Motor neuron (in vitro differentiated cells): ENCODE measurements around the gene RABEPK. TPM values are rescaled to one million over a fixed set of nuclear protein-coding genes. Genes with fewer than 3 reads are reported as not detected.
A peak's percentile ranks its signal among the peaks of the same experiment; 100 is the strongest.
"Not testable (repeated sequence)": the region's sequence is repeated elsewhere in the genome, so short reads cannot be mapped to it uniquely, and the experiment has no call there.

Experiments used
- ATAC-seq, 8 experiments: fragments of 200-7000 bp; cut with Tn5 transposase; replicated peaks in 6 of 8; 2 replicates each; pipeline ENCODE4 v1.8.0; 2021; ENCODE audit warnings: mild to moderate bottlenecking in 8 of 8, moderate library complexity in 8 of 8
- H3K27ac ChIP-seq, 2 donors: fragments of 250-450 bp; sonication (Bioruptor Pico); 2 replicates each; pipeline ENCODE4 v1.9.0; 2021; ENCODE audit warnings: antibody characterized with exemption in 2 of 2, mild to moderate bottlenecking in 2 of 2, moderate library complexity in 1 of 2
- H3K4me1 ChIP-seq, 2 donors: fragments of 250-450 bp; sonication (Bioruptor Pico); replicated peaks in 1 of 2; 2 replicates each; pipeline ENCODE4 v1.6.1; 2021; ENCODE audit warnings: antibody characterized with exemption in 2 of 2, mild to moderate bottlenecking in 2 of 2, moderate library complexity in 1 of 2
- H3K4me3 ChIP-seq, 5 donors: fragments of 250-450 bp; sonication (Bioruptor Pico); 2 replicates each; pipeline ENCODE4 v1.9.0; 2021; ENCODE audit warnings: antibody characterized with exemption in 5 of 5, mild to moderate bottlenecking in 5 of 5, moderate library complexity in 4 of 5
- WGBS, 10 experiments: fragments of 450-650 bp; shearing (Covaris generic); methylation state at CpG; one replicate each; pipeline ENCODE4 v1.0.0; 2022; 5-methylcytosine and 5-hydroxymethylcytosine counted together
- in situ Hi-C, 9 experiments: fragments of 400-800 bp; cut with MboI; loops; one replicate each; pipeline ENCODE4 v1.15.0; 2021; ENCODE audit warnings: low sequenced_read_pairs in 9 of 9, low pct_unique_long_range_greater_than_20kb in 2 of 9; ENCODE audit not compliant: unreplicated experiment in 9 of 9
- total RNA-seq, 8 experiments: library from RNA; unstranded; fragments of 300-600 nt; gene quantifications; 2 replicates each; pipeline versions ENCODE4 v1.2.3 to v1.2.4, GENCODE V29; 2022

RABEPK gene
- total RNA-seq, 8 experiments from 2014 or later, result 17.0 to 32.2 (median 22.1) TPM

GRCh38 chr9:125214186-125214585, 13.8 kb downstream of the RABEPK start:
- in situ Hi-C loops, result no loop called here
- Histone ChIP-seq H3K27ac (no peak overlapping the region), H3K4me3 (no peak overlapping the region), H3K4me1 (no peaks in the 10 kb centered on the region)
- WGBS, 10 experiments, result 63 to 100% (median 86%) methylated on average over 1 to 5 of the region's 5 CpGs
- no peak for ATAC-seq

GRCh38 chr9:125218621-125219020, 18.3 kb downstream of the RABEPK start:
- H3K4me1 ChIP-seq, result no peaks in the 10 kb centered on the region
- no peak overlapping the region for H3K27ac ChIP-seq
- in situ Hi-C loops, result no loop called here
- 89 to 100% (median 100%) methylated on average over 1 to 3 of the region's 3 CpGs; no CpG with 5 or more reads in 1 of the 10 experiments for WGBS, 10 experiments
- ATAC-seq, result no peak
- H3K4me3 ChIP-seq, result no peak overlapping the region

GRCh38 chr9:125224858-125225257, 24.5 kb downstream of the RABEPK start:
- H3K27ac ChIP-seq, in situ Hi-C loops, H3K4me3 ChIP-seq, ATAC-seq, H3K4me1 ChIP-seq: not testable (repeated sequence)

DNA sequence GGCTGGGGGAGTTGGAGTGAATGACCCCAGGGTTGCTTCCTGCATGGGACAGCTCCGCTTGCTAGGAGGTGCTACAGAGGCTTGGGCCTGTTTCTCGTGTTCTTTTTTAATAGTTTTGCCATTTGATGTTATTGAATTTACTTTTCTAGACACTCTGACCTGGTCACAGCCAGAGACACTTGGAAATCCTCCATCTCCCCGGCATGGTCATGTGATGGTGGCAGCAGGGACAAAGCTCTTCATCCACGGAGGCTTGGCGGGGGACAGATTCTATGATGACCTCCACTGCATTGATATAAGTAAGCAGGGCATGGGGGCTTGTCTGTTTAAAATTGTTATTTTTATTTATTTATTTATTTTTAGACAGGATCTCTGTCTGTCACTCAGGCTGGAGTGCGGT, 27.4 kb downstream of the RABEPK start:
- Histone ChIP-seq H3K4me3 (no peak overlapping the region), H3K27ac (no peak overlapping the region), H3K4me1 (no peaks in the 10 kb centered on the region)
- no peak for ATAC-seq
- WGBS, 10 experiments, result 73 to 100% (median 96%) methylated on average over 1 to 4 of the region's 6 CpGs; no CpG with 5 or more reads in 3 of the 10 experiments
- in situ Hi-C loops, result no loop called here

- ATAC-seq, result peak; percentile 23 to 75 (median 64)
- no peak overlapping the region for H3K4me3 ChIP-seq
- no peak overlapping the region for H3K27ac ChIP-seq
- H3K4me1 ChIP-seq, result peaks cover 30 to 35% of the 10 kb centered on the region in 2 donors
- in situ Hi-C loops, result no loop called here
- WGBS, 10 experiments, result 0 to 100% (median 69%) methylated on average over 1 to 3 of the region's 3 CpGs; no CpG with 5 or more reads in 1 of the 10 experiments
Observed at GRCh38 chr9:125233678-125234077, 33.3 kb downstream of the RABEPK start.

DNA sequence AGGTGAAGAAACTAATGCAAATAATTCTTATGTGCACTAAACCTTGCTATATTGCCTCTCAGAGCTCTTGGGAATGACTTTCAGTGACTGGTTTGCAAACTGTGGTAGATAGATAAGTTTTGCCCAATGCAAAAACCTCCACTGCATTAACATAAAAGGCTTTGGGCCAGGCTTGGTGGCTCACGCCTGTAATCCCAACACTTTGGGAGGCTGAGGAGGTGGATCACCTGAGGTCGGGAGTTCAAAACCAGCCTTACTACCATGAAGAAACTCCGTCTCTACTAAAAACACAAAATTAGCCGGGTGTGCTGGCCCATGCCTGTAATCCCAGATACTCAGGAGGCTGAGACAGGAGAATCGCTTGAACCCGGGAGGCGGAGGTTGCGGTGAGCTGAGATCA, 33.8 kb downstream of the RABEPK start:
- H3K27ac ChIP-seq, result not testable (repeated sequence)
- ATAC-seq, result peak in 6 of 8 experiments; percentile 4 to 21 (median 6)
- WGBS, 10 experiments, result 80 to 100% (median 95%) methylated on average over 1 to 6 of the region's 8 CpGs; no CpG with 5 or more reads in 3 of the 10 experiments

DNA sequence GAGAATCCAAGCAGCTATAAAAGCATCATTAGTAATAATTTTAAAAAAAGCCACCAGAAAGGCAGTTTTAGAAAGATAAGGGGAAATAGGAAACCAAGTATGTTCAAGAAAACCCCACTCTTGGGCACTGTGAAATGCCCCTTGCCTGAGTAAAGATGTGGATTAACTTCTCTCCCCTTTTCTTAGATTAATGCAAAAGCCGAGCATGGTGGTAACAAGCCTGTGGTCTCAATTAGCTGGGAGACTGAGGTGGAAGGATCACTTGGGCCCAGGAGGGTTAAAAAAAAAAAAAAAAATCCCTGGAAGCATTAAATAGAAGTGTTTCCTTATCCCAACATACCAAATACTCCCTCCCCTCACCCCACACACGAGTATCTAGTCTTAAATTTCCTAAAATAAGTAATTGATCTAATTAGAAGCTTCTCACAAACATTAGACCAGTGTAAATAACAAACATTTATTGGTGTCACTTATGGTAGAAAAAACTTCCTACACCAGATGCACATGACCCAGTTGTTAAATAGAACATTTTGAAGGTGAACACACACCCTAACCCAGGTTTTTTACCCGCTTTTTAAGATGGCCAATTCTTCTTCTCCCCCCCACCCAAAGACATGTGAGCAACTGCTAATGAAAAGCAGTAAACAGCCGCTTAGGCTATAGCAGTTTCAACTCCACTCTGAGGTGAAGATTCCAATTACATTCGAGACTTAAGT, 35.6 kb downstream of the RABEPK start:
- Histone ChIP-seq H3K4me1 (peaks cover 39 to 47% of the 10 kb centered on the region in 2 donors), H3K27ac (no peak overlapping the region), H3K4me3 (peak overlapping the region in 4 of 5 donors; percentile 4 to 81 (median 69))
- 13 to 94% (median 60%) methylated on average over 1 to 5 of the region's 5 CpGs; no CpG with 5 or more reads in 1 of the 10 experiments for WGBS, 10 experiments
- in situ Hi-C loops, result no loop called here
- ATAC-seq, result no peak

More for the DNA sequence above, 33.8 kb downstream of the RABEPK start:
- in situ Hi-C loops, H3K4me3 ChIP-seq: not testable (repeated sequence)
- H3K4me1 ChIP-seq, result peaks cover 34 to 39% of the 10 kb centered on the region in 2 donors

DNA sequence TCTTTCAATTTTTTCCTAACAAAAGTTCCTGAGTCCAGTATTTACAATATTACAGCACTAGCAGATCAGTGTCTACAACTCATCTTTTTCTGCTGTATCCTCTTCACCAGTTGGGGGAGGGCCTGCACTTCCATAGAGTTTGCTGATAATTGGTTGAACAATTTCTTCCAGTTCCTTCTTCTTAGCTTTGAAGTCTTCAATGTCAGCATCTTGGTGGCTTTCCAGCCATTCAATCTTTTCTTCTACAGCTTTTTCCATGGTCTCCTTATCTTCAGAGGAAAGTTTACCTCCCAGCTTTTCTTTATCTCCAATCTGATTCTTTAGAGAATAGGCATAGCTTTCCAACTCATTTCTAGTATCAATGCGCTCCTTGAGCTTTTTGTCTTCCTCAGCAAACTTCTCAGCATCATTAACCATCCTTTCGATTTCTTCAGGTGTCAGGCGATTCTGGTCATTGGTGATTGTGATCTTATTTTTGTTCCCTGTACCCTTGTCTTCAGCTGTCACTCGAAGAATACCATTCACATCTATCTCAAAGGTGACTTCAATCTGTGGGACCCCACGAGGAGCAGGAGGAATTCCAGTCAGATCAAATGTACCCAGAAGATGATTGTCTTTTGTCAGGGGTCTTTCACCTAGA, 36.3 kb downstream of the RABEPK start:
- H3K4me1 ChIP-seq, result peaks cover 39 to 47% of the 10 kb centered on the region in 2 donors
- H3K27ac ChIP-seq, in situ Hi-C loops, ATAC-seq: not testable (repeated sequence)
- peak overlapping the region in 4 of 5 donors; percentile 4 to 81 (median 69) for H3K4me3 ChIP-seq
- 20 to 100% (median 92%) methylated on average over 1 to 2 of the region's 5 CpGs; no CpG with 5 or more reads in 3 of the 10 experiments for WGBS, 10 experiments

DNA sequence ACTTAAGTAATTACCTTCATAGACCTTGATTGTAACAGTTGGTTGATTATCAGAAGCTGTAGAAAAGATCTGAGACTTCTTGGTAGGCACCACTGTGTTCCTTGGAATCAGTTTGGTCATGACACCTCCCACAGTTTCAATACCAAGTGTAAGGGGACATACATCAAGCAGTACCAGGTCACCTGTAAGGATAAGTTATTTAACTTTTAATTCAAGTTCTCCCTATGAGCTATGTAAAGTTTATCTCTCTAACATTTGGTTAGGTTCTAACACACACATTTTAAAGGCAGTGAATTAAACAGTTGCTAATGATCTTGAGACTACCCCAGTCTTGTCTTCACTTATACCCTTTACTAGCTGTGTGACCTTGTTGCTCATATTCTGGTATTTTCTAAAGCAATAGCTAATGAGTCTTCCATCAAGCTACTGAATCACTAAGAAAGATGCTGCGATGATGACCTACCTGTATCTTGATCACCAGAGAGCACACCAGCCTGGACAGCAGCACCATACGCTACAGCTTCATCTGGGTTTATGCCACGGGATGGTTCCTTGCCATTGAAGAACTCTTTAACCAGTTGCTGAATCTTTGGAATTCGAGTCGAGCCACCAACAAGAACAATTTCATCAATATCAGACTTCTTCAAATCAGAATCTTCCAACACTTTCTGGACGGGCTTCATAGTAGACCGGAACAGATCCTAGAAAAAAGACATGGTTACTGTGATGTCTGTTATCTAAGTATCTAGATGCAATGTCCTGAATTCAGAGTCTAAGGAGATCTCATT, 38.0 kb downstream of the RABEPK start:
- in situ Hi-C loops, result no loop called here
- WGBS, 10 experiments, result 43 to 100% (median 94%) methylated on average over 1 to 7 of the region's 7 CpGs
- Histone ChIP-seq H3K4me3 (peak overlapping the region; percentile 69 to 84 (median 78)), H3K4me1 (peaks cover 39 to 51% of the 10 kb centered on the region in 2 donors), H3K27ac (no peak overlapping the region)
- no peak for ATAC-seq

DNA sequence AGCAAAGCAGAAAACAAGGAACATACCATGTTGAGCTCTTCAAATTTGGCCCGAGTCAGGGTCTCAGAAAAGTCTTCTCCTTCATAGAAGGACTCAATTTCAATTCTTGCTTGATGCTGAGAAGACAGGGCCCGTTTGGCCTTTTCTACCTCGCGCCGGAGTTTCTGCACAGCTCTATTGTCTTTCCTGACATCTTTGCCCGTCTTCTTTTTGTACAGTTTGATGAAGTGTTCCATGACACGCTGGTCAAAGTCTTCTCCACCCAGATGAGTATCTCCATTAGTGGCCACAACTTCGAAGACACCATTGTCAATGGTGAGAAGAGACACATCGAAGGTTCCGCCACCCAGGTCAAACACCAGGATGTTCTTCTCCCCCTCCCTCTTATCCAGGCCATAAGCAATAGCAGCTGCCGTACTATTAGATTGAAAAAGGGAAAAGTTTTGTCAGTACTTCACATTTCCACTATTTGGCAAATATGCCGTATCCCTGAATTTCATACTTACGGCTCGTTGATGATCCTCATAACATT, 38.6 kb downstream of the RABEPK start:
- peaks cover 39 to 51% of the 10 kb centered on the region in 2 donors for H3K4me1 ChIP-seq
- in situ Hi-C loops, result no loop called here
- ATAC-seq, result no peak
- WGBS, 10 experiments, result 32 to 100% (median 92%) methylated on average over 1 to 9 of the region's 14 CpGs; no CpG with 5 or more reads in 1 of the 10 experiments
- no peak overlapping the region for H3K27ac ChIP-seq
- peak overlapping the region; percentile 69 to 84 (median 78) for H3K4me3 ChIP-seq

DNA sequence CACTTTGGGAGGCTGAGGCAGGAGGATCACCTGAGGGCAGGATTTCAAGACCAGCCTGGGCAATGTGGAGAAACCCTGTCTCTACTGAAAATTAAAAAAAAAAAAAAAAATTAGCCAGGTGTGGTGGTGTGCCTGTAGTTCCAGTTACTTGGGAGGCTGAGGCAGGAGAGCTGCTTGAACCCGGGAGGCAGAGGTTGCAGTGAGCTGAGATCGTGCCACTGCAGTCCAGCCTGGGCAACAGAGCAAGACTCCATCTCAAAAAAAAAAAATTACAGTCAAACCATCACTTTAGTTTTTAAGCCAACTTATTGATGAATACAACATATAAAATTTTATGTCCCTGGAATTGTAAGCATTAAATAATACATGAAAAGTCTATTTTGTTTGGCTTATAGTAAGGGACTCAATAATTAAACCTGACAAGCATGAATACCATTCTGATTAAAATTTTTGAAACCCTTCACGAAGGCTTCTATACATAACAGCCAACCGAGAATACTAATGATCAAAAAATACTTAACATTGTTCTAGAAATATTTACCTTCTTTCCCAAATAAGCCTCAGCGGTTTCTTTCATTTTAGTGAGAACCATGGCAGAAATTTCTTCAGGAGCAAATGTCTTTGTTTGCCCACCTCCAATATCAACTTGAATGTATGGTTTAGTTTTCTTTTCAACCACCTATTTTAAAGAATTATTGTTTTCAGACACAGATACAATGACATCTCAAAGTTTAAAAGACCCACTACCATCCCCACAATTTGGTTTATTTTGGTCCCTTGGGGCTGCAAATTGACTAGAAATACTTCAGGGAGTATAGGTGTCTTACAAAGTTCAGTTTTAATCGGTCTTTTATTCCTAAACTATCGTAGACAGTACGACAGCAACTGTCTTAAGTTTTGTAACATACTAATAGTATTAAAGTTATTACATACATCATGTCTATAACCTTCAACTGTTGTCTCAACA, 39.6 kb downstream of the RABEPK start:
- no peak for ATAC-seq
- H3K4me1 ChIP-seq, result peaks cover 39 to 50% of the 10 kb centered on the region in 2 donors
- peak overlapping the region; percentile 69 to 84 (median 78) for H3K4me3 ChIP-seq
- in situ Hi-C loops, result no loop called here
- H3K27ac ChIP-seq, result no peak overlapping the region
- WGBS, 10 experiments, result 0 to 45% (median 18%) methylated on average over 1 to 8 of the region's 8 CpGs

GRCh38 chr9:125240649-125240999, 40.3 kb downstream of the RABEPK start:
- in situ Hi-C loops, result no loop called here
- 0% methylated on average over 3 to 13 of the region's 33 CpGs; no CpG with 5 or more reads in 4 of the 10 experiments for WGBS, 10 experiments
- ATAC-seq, result peak in 2 of 8 experiments; percentile 1
- H3K4me1 ChIP-seq, result peaks cover 35 to 43% of the 10 kb centered on the region in 2 donors
- peak overlapping the region; percentile 69 to 84 (median 78) for H3K4me3 ChIP-seq
- peak overlapping the region; percentile 87 to 89 for H3K27ac ChIP-seq
